Measurements from ENCODE around the gene FHIT. TPM values are rescaled to one million over a fixed set of nuclear protein-coding genes. Genes with fewer than 3 reads are reported as not detected.

FHIT gene
- total RNA-seq, 1 donor from 2014 or later: 5.7 TPM

DNA sequence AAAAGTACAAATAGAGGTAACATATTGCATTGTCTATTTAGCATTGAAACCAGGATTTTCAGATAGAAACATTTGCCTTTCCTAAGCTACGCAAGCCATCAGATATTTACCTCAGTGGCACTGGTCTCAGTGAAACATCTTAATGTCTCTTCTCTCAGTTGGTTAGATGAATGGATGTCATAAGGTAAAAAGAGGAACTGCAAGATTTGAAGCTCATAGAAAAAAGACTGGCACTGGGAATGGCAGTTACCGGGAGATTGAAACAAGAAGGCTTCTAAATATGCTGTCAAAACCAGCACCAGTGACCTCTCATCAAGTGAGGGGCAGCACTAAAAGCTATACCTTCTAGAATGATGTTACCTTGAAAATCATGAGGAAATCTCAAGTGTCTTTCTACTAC lies 486.4 kb downstream of the FHIT start:
- no peaks in the 10 kb centered on the region for H3K4me1 Mint-ChIP-seq

GRCh38 chr3:60760145-60760544 lies 491.1 kb downstream of the FHIT start:
- Histone ChIP-seq H3F3A (ENCODE audit: low read depth) (peaks cover 10% of the 10 kb centered on the region), H3K4me2 (no peak overlapping the region), H3K9me3 (ENCODE audit: low read depth) (no peaks in the 10 kb centered on the region), H3K27me3 (no peaks in the 10 kb centered on the region), H3K4me3 (no peak overlapping the region), H2AFZ (replicated peaks) (no peak overlapping the region), H3K79me2 (ENCODE audit: low read depth) (no peaks in the 10 kb centered on the region), H3K36me3 (no peaks in the 10 kb centered on the region), H4K20me1 (ENCODE audit: low read depth) (no peaks in the 10 kb centered on the region), H3K4me1 (peaks cover 22% of the 10 kb centered on the region), H3K9ac (no peak overlapping the region), H3K27ac (no peak overlapping the region)
- H3K27ac Mint-ChIP-seq: no peak overlapping the region
- no peak overlapping the region for H3K4me3 Mint-ChIP-seq
- H3K27me3 Mint-ChIP-seq (ENCODE audit: insufficient read depth, low read depth): no peaks in the 10 kb centered on the region
- H3K4me1 Mint-ChIP-seq: no peaks in the 10 kb centered on the region
- TF ChIP-seq, protein P1, sequence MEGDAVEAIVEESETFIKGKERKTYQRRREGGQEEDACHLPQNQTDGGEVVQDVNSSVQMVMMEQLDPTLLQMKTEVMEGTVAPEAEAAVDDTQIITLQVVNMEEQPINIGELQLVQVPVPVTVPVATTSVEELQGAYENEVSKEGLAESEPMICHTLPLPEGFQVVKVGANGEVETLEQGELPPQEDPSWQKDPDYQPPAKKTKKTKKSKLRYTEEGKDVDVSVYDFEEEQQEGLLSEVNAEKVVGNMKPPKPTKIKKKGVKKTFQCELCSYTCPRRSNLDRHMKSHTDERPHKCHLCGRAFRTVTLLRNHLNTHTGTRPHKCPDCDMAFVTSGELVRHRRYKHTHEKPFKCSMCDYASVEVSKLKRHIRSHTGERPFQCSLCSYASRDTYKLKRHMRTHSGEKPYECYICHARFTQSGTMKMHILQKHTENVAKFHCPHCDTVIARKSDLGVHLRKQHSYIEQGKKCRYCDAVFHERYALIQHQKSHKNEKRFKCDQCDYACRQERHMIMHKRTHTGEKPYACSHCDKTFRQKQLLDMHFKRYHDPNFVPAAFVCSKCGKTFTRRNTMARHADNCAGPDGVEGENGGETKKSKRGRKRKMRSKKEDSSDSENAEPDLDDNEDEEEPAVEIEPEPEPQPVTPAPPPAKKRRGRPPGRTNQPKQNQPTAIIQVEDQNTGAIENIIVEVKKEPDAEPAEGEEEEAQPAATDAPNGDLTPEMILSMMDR (IDR thresholded peaks at IDR 0.05): no peak
- no peak for TF ChIP-seq EZH2 (IDR thresholded peaks at IDR 0.05)
- no peak for TF ChIP-seq EZH2phosphoT487 (IDR thresholded peaks at IDR 0.05)
- H3K9me3 Mint-ChIP-seq: peaks cover 3% of the 10 kb centered on the region
- no peaks in the 10 kb centered on the region for H3K36me3 Mint-ChIP-seq
- DNase-seq (ENCODE audit: low spot score): no peak

More for the DNA sequence above, 486.4 kb downstream of the FHIT start:
- no peak overlapping the region for H3K4me3 Mint-ChIP-seq
- H4K20me1 ChIP-seq (ENCODE audit: low read depth): no peaks in the 10 kb centered on the region
- H3K9ac ChIP-seq: no peak overlapping the region
- no peak overlapping the region for H3K27ac Mint-ChIP-seq
- DNase-seq (ENCODE audit: low spot score): no peak
- H3K27ac ChIP-seq: no peak overlapping the region
- no peaks in the 10 kb centered on the region for H3K36me3 ChIP-seq
- H3K4me1 ChIP-seq: peaks cover 3% of the 10 kb centered on the region
- no peak overlapping the region for H3K4me3 ChIP-seq
- no peaks in the 10 kb centered on the region for H3K9me3 ChIP-seq (ENCODE audit: low read depth)
- no peaks in the 10 kb centered on the region for H3K9me3 Mint-ChIP-seq
- no peak overlapping the region for H3K4me2 ChIP-seq
- H3K27me3 Mint-ChIP-seq (ENCODE audit: insufficient read depth, low read depth): no peaks in the 10 kb centered on the region
- no peaks in the 10 kb centered on the region for H3K79me2 ChIP-seq (ENCODE audit: low read depth)
- TF ChIP-seq EZH2phosphoT487 (IDR thresholded peaks at IDR 0.05): no peak
- no peak for TF ChIP-seq EZH2 (IDR thresholded peaks at IDR 0.05)
- TF ChIP-seq, protein P1 (IDR thresholded peaks at IDR 0.05): no peak
- H3K27me3 ChIP-seq: no peaks in the 10 kb centered on the region
- H3F3A ChIP-seq (ENCODE audit: low read depth): no peaks in the 10 kb centered on the region
- H3K36me3 Mint-ChIP-seq: no peaks in the 10 kb centered on the region
- no peak overlapping the region for H2AFZ ChIP-seq (replicated peaks)

GRCh38 chr3:60759439-60759838 lies 491.8 kb downstream of the FHIT start:
- H4K20me1 ChIP-seq (ENCODE audit: low read depth): no peaks in the 10 kb centered on the region
- Mint-ChIP-seq H3K27ac (no peak overlapping the region), H3K27me3 (ENCODE audit: insufficient read depth, low read depth) (no peaks in the 10 kb centered on the region), H3K4me3 (no peak overlapping the region), H3K4me1 (no peaks in the 10 kb centered on the region), H3K36me3 (no peaks in the 10 kb centered on the region), H3K9me3 (peaks cover 3% of the 10 kb centered on the region)
- no peaks in the 10 kb centered on the region for H3K9me3 ChIP-seq (ENCODE audit: low read depth)
- H3K27ac ChIP-seq: no peak overlapping the region
- no peak overlapping the region for H2AFZ ChIP-seq (replicated peaks)
- H3K36me3 ChIP-seq: no peaks in the 10 kb centered on the region
- H3K9ac ChIP-seq: no peak overlapping the region
- H3K4me2 ChIP-seq: no peak overlapping the region
- no peak overlapping the region for H3K4me3 ChIP-seq
- H3K27me3 ChIP-seq: no peaks in the 10 kb centered on the region
- TF ChIP-seq EZH2 (IDR thresholded peaks at IDR 0.05): no peak
- TF ChIP-seq, protein P1 (IDR thresholded peaks at IDR 0.05): no peak
- TF ChIP-seq EZH2phosphoT487 (IDR thresholded peaks at IDR 0.05): no peak
- H3F3A ChIP-seq (ENCODE audit: low read depth): peaks cover 10% of the 10 kb centered on the region
- no peaks in the 10 kb centered on the region for H3K79me2 ChIP-seq (ENCODE audit: low read depth)
- peaks cover 28% of the 10 kb centered on the region for H3K4me1 ChIP-seq
- DNase-seq (ENCODE audit: low spot score): no peak

All from neural progenitor cell (in vitro differentiated cells).